Uterus (tissue), 2 donors: Measurements from ENCODE around the gene ZMYND11.

Source experiments
- POLR2A ChIP-seq, 2 donors: fragments of 450-650 bp; IDR thresholded peaks; one replicate each; pipeline ENCODE4 v1.6.1; 2016; ENCODE audit warnings: antibody characterized with exemption in 2 of 2, mild to moderate bottlenecking in 1 of 2, moderate library complexity in 1 of 2
- TF ChIP-seq, protein P1 (sequence below), 4 experiments: fragments of 200-600 bp in 2 of 4; fragments of 450-650 bp in 2 of 4; sonication (generic) in 2 of 4; IDR thresholded peaks; one replicate each; pipeline ENCODE4 v1.5.1; 2016 to 2019; ENCODE audit warnings: antibody characterized with exemption in 4 of 4, mild to moderate bottlenecking in 2 of 4, moderate library complexity in 1 of 4

DNA sequence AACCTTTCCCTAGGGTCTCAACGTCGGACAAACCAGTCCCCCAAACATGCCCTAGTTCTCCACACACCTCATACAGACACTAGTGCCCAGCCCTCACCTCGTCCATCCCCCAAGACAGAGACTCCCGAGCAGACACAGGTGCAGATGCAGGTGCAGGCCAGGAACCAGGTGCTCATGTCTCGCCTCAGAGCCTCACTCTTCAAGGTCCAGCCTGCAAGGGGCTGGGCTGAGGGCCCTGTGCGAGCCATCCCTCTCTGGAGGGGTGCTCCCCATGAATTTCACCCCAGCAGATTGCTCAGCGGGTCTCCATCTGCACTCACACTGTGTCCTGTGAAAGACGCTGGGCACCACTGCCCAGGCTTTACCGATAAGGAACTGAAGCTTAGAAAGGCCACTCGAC is 49.2 kb upstream of the ZMYND11 start:
- TF ChIP-seq POLR2A (IDR thresholded peaks at IDR 0.05) = no peak
- TF ChIP-seq, protein P1, sequence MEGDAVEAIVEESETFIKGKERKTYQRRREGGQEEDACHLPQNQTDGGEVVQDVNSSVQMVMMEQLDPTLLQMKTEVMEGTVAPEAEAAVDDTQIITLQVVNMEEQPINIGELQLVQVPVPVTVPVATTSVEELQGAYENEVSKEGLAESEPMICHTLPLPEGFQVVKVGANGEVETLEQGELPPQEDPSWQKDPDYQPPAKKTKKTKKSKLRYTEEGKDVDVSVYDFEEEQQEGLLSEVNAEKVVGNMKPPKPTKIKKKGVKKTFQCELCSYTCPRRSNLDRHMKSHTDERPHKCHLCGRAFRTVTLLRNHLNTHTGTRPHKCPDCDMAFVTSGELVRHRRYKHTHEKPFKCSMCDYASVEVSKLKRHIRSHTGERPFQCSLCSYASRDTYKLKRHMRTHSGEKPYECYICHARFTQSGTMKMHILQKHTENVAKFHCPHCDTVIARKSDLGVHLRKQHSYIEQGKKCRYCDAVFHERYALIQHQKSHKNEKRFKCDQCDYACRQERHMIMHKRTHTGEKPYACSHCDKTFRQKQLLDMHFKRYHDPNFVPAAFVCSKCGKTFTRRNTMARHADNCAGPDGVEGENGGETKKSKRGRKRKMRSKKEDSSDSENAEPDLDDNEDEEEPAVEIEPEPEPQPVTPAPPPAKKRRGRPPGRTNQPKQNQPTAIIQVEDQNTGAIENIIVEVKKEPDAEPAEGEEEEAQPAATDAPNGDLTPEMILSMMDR (IDR thresholded peaks at IDR 0.05) = no peak
